Measurements from ENCODE around the gene EPHB4. TPM values are rescaled to one million over a fixed set of nuclear protein-coding genes. Genes with fewer than 3 reads are reported as not detected.

The EPHB4 gene
- total RNA-seq, result 1.0 TPM in 2 replicates

DNA sequence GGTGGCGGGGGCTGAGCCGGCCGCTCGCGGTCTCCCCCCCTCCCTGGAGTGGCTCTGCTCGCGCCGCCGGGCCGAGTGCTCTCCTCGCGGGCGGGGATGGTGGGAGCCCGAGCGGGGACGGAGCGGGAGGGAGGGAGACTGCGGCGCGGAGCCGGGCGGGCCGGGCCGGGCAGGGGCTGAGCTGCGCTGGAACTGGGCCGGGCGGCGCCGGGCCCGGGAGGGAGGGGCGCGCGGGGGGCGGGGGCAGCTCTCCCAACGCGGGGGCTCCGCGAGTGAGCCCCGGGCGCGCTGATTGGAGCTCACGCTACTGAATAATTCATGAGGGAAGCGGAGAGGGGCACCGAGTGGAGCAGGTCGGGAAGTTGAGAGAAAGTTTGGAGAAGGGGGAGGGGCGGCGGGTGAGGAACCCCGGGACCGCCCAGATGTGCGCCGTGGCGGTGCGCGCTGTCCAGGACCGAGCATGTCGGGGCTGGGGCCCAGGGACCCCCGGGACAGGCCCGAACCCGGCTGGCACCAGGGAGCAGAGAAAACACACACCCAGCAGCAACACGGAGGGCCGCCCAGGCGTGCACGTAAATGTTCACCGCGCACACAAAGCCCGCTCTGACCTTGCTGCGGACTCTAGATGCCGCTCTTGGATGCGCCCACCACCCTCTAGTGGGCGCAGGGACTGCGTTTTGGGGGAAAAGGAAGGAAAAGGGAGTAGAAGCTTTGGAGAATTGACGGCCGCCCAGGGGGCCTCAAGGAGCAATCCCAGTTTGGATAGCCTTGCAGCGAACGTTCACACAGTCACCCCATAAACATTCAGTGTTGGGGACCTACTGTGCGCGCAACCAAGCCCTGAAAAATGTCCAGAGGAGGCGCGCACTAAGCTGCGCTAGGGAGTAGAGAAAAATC, at the start of gene EPHB4:
Gene EPHB4, minus strand, starts transcription at position 194 of the 897 bp plus-strand sequence. CDS start 493 bp downstream, outside the sequence.
- intact Hi-C loops (cut with micrococcal nuclease), result no loop called here

DNA sequence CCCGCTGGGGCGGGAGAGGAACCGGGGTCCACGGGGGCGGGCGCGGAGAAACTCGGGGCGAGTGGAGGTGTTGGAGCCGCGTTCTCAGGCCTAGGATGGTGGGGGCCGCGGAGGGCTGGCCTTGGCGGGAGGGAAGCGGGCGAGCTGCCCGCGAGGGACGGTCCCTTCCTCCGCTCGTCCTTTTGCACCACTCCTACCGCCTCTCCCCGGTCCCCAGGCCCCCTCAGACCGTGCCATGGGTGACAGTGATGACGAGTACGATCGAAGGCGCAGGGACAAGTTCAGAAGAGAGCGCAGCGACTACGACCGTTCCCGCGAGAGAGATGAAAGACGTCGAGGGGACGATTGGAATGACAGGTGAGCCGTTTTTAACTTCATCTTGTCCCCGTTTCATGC, 48.0 kb upstream of the EPHB4 start:
- intact Hi-C loops (cut with micrococcal nuclease), result loop anchor here (1.0 to 5.0 kb wide), 8 partner anchors 14 to 1258 kb away; partner anchors contain the start of genes FBXO24, LRCH4, MEPCE and PLOD3

DNA sequence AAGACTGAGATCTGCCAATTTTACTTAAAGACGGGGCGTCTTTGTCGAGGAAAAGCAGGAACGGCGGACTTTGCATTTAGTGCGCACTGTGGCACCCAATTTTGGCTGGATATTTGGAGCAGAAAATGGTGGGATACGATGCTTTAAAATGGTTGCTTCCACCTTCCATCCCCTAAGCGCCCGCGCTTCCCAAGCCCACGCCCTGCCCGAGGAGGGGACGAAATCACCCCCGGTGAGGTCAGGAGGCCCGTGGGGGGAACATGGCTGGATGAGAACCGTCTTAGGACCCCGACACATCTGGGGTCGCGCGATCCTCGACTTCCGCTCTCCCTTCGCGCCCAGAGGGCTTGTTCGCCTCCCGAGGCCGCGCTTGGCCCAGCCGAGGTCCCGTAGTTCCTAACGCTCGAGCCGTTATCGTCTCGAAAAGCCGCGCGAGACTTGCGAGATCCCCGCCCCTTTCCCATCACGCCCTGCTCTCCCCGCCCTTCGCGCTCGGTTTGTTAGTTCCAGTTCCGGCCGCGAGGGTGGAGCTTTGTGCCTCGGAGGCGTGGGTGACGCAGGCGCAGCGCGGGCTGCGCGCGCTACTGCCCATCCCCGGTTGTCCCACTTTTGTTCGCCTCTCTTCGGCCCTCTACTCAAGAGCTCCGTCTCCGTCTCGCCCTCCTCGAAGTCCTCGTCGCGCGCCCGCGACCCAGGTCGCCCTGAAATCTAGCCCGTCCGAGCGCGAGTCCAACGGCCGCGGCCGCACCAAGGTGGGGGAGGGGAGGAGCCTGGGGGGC, 47.4 kb upstream of the EPHB4 start, which contains the start of gene SRRT:
Gene SRRT, plus strand, starts transcription at position 527 of the 779 bp plus-strand sequence. CDS start 488 bp downstream, outside the sequence.
- intact Hi-C loops (cut with micrococcal nuclease), result loop anchor here (1.0 to 5.0 kb wide), 8 partner anchors 15 to 1257 kb away; partner anchors contain the start of genes FBXO24, LRCH4, MEPCE and PLOD3

DNA sequence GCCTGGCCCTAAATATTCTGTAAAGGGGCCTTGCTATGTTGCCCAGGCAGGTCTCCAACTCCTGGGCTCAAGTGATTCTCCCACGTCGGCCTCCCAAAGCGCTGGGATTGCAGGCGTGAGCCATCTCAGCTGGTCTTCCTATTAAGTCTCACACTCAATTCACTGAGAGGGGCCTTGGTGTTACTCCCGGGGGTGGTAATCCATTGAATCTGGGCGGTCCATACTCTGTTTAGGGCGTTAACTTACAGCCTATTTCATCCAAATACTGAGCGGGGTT, 46.9 kb upstream of the EPHB4 start:
- intact Hi-C loops (cut with micrococcal nuclease), result no loop called here

DNA sequence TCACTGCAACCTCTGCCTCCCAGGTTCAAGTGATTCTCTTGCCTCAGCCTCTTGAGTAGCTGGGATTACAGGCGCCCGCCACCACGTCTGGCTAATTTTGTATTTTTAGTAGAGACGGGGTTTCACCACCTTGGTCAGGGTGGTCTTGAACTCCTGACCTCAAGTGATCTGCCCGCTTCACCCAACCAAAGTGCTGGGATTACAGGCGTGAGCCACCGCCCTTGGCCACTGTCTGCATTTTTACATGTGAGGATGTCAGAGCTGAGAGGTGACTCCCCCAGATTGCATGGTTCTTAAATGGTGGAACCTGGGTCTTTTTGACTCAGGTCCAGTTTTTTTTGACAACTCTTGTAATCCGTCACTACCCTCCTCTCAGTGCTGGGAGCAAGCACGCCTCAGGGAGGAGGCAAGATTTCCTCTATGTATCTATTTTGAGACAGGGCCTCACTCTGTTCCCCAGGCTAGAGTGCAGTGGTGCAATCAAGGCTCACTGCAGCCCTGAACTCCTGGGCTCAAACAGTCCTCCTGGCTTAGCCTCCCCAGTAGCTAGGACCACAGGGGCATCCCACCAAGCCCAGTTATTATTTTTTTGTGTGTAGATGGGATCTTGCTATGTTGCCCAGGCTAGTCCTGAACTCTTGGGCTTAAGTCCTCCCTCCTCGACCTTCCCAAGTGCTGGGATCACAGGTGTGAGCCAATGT, 46.4 kb upstream of the EPHB4 start:
- intact Hi-C loops (cut with micrococcal nuclease), result no loop called here

DNA sequence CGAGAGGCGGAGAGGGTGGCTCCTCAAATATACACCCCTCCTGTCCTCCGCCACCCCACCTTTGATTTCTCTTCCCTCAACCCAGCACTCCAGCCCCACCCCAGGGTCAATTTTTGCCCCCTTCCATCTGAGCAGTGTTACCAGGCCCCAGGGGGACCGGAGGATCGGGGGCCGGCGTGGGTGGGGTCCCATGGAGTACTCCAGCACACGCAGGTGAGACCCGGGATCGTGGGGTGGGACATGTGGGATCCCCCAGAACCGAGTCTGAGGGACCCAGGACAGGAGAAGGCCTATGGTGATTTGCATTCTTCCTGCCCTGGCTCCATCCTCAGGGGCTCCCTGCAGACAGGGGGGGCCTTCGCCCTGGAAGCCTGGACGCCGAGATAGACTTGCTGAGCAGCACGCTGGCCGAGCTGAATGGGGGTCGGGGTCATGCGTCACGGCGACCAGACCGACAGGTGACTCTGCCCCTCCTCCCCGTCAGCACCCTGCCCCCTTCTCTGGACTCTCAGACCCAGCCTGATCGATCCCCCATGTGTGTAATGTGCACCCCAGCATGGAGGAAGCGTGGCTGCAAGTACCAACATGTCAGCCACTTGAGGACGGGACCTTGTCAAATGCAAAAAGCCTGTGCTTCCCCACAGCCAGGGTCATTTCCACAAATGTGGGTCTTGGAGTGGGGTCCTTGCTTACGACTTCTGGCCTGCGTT, 40.6 kb upstream of the EPHB4 start:
- intact Hi-C loops (cut with micrococcal nuclease), result loop anchor here (1.0 kb wide), 1 partner anchor 16 kb away; the partner anchor contains the start of gene SLC12A9

DNA sequence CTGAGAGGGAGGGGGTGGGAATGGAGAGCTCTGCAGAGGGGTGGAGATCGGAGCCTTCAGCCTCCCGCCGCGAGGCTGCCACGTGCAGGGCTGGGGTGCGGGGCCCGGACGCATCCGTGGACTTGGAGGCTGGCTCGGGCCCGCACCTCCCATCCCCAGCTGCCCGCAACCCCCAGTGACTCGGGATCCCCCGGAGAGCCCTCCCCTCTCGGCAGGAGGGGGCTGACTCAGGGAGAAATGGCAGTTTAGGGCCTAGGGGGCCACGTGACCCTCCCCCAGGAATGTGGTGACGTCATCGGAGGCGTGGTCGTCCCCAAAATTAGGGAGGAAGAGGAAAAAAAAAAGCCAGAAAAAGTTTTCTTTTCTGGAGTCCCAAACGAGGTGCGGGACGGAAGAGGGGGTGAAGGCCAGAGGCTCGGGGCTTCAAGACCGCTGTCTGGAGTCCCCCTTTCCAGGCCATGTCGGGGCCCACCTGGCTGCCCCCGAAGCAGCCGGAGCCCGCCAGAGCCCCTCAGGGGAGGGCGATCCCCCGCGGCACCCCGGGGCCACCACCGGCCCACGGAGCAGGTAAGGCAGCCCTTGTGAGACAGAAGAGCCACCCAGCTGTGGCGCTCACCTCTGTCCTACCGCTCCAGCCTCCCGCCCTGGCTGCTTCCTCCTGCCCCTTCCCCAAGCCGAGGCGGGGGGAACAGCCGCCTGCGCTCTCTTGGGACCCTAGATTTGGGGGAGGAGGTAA, 39.9 kb upstream of the EPHB4 start, which contains the start of gene TRIP6:
Gene TRIP6, plus strand, starts transcription at position 348 of the 736 bp plus-strand sequence. Its CDS starts 111 bp downstream, at position 459.
- intact Hi-C loops (cut with micrococcal nuclease), result loop anchor here (1.0 kb wide), 1 partner anchor 15 kb away; the partner anchor contains the start of gene SLC12A9

DNA sequence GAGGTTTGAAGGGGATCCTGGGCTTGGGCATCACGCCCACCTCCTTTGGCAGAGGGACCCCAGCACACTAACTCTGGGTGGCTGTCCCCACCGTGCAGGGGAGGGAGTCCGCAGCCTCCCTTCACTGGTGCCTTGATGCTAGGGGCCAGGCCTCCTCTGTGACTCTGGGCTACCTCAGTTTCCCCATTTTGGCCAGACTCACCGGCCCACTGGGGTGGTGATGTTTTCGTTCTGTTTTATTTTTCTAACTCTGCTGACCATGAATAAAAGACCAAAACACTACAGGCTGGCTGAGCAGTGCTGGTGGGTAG, 39.4 kb upstream of the EPHB4 start:
- intact Hi-C loops (cut with micrococcal nuclease), result loop anchor here (1.0 kb wide), 1 partner anchor 14 kb away; the partner anchor contains the start of gene SLC12A9

DNA sequence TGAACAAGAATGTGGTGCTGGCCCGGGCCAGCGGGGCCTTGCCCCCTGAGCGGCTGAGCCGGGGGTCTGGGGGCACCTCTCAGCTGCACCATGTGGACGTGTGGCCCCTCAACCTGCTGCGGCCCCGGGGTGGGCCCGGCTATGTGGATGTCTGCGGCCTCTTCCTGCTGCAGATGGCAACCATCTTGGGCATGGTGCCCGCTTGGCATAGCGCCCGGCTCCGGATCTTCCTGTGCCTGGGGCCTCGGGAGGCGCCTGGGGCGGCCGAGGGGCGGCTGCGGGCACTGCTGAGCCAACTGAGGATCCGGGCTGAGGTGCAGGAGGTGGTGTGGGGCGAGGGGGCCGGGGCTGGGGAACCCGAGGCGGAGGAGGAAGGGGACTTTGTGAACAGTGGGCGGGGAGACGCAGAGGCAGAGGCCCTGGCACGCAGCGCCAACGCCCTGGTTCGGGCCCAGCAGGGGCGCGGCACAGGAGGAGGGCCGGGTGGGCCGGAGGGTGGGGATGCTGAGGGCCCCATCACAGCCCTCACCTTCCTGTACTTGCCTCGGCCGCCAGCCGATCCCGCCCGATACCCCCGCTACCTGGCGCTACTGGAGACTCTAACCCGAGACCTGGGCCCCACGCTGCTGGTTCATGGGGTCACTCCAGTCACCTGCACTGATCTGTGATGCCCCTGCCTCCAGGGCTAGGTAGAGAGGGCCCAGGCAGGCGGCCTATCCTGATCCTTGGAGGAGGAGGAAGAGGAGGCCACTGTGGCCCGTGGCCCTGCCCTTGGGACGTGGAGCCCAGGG, 38.8 kb upstream of the EPHB4 start:
- intact Hi-C loops (cut with micrococcal nuclease), result no loop called here

DNA sequence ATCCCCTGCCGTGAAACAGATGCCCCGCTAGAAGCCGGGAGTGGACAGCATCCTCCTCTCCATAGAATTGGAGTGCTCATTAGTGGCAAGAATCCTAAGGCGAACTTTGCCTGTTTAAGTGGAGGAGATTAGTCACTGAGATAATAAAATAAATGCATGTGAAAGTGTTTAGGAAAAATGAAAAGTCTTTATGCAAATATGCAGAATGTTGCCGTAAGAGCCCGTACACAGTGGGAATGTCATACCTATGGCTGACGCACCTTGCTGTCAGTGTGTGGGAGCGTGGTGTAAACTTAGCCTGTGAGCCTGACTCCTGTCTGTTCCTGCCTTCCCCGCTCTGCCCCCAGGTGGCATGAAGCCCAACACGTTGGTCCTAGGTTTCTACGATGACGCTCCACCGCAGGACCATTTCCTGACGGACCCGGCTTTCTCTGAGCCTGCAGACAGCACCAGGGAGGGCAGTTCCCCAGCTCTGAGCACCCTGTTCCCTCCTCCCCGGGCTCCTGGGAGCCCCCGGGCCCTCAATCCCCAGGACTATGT, 38.1 kb upstream of the EPHB4 start:
- intact Hi-C loops (cut with micrococcal nuclease), result no loop called here

DNA sequence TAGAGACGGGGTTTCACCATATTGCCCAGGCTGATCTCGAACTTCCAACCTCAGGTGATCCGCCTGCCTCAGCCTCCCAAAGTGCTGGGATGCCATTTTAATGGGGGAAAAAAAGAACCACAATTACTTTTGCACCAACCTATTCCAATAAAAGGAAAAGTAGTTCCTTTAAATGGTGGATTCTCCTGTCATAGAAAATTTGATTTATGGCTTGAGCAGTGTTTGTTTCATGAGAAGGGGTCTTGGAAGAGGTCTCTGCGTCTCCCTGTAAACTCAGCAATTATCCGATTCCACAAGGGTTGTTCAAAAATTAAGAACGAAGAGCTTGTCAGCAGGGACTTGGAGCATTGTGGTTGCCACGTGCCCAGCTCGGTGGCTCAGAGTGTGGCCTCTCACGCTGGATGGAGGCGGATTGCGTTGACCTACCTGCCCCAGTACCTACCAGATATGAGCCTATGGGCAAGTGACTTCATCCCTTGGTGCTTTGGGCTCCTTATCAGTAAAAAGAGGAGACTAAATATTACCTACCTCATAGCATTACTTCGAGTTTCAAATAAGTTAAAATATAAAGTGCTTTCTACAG, 37.0 kb upstream of the EPHB4 start:
- intact Hi-C loops (cut with micrococcal nuclease), result no loop called here

DNA sequence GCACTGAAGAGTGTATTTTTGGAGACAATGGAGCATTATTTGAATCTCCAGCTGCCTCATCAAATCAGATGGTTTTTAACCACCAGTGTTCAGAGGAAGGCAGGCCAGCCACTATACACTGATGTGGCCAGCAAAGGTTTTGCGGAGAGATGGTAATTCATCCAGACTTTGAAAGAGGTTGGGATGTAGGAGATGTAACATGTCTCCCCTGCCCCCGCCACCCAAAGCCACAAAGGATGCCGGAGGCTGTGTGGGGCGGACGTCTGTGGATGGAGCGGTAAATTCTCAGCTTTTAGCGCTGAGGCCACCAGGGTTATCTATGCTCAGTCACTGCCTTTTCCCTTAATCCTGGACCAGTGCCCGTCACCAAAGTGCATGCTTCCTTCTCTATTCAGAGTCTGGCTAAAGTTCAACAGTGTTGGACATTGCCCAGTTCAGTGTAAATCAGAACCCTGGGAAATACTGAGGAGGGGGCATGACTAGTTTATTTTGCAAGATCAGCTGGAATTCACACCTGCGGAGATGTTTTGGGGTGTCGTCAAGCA, 36.2 kb upstream of the EPHB4 start:
- intact Hi-C loops (cut with micrococcal nuclease), result no loop called here

DNA sequence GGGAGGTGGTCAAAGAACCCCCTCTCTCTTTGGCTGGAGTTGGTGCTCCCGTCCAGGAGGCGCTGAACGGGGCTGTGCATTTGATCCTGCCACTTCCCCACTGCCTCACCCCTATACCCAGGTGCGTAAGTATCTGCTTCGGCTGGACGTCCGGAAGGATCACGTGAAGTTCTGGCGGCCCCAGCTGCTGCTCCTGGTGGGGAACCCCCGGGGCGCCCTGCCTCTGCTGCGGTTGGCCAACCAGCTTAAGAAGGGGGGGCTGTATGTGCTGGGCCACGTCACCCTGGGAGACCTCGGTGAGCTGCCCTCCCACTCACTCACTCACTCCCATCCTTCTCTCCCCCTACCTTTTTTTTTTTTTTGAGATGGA, 34.3 kb upstream of the EPHB4 start:
- intact Hi-C loops (cut with micrococcal nuclease), result no loop called here

DNA sequence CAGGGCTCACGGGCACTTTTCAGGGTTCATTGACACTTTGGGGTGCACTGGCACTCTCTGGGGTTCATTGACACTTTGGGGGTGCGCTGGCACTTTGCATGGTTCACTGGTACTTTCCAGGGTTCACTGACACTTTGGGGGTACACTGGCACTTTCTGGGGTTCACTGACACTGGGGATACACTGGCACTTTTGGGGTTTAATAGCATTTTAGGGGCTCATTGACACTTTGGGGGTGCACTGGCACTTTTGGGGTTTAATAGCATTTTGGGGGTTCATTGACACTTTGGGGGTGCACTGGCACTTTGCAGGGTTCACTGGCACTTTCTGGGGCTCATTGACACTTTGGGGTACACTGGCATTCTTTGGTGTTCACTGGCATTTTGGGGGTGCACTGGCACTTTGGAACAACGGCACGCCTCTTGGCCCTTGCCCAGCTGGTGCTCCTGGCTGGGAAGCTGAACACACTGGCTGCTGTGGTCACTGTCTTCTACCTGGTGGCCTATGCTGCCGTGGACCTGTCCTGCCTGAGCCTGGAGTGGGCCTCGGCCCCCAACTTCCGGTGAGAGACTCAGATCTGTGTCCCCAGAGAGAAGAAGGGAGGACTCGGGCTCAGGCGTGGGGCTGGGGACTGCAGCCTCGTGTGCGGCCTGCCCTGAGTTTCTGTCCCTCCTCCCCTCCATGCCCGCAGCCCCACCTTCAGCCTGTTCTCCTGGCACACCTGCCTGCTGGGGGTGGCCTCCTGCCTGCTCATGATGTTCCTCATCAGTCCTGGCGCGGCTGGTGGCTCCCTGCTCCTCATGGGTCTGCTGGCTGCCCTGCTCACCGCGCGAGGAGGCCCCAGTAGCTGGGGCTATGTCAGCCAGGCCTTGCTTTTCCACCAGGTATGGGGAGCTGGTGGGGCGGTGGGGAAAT, 33.6 kb upstream of the EPHB4 start:
- intact Hi-C loops (cut with micrococcal nuclease), result no loop called here

DNA sequence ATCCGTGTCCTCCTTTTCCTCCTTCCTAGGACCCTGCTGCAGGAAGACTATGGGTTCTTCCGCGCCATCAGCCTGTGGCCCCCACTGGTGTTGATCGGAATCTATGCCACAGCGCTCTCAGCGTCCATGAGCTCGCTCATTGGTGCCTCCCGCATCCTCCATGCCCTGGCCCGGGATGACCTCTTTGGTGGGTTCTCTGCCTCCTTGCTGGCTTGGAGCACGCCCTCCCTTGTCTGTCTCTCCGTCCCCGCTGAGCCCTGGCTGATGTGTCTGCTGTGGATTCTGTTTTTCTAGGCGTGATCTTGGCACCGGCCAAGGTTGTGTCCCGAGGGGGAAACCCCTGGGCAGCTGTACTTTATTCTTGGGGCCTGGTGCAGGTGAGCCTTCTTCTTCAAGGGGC, 32.5 kb upstream of the EPHB4 start:
- intact Hi-C loops (cut with micrococcal nuclease), result no loop called here

DNA sequence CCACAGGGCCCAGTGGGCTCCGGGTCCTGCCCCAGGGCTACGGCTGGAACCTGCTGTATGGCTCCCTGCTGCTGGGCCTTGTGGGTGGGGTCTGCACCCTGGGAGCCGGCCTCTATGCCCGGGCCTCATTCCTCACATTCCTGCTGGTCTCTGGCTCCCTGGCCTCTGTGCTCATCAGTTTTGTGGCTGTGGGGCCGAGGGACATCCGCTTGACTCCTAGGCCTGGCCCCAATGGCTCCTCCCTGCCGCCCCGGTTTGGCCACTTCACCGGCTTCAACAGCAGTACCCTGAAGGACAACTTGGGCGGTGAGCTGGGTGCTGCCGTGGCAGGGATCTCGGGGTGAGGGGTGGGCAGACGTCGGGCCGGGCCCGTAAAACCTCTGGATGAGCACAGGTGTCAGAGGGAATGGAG, 29.6 kb upstream of the EPHB4 start:
- intact Hi-C loops (cut with micrococcal nuclease), result no loop called here

DNA sequence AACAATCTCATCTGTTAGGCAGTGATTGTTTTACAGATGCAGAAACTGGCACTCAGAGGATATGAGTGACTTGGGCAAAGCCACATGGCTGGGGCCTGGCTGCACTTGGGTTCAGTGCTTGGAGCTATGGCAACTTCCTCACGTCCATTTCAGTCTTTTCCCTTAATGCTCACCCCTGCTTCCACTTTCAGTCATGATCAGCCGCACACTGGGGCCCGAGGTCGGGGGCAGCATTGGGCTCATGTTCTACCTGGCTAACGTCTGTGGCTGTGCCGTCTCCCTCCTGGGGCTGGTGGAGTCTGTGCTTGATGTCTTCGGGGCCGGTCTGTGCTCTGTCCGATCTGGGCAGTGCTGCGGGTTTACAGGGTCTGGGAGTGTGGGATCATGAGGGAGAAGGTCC, 28.2 kb upstream of the EPHB4 start:
- intact Hi-C loops (cut with micrococcal nuclease), result no loop called here
